WTC11 (cell line): ENCODE measurements around the gene RNGTT. TPM values are rescaled to one million over a fixed set of nuclear protein-coding genes. Genes with fewer than 3 reads are reported as not detected.
A peak's percentile ranks its signal among the peaks of the same experiment; 100 is the strongest.

Experiments
- ATAC-seq: fragments of 200-7000 bp; cut with Tn5 transposase; 2 replicates; pipeline ENCODE4 v1.10.0; 2021; ENCODE audit warnings: mild to moderate bottlenecking, moderate library complexity
- CTCF ChIA-PET: fragments of 300-600 bp; sonication (Branson Sonifier 250); formaldehyde crosslinking; loops from one replicate; lab custom pipeline; 2021; ENCODE audit warnings: antibody characterized with exemption; lab: Charles Lee
- POLR2A ChIA-PET: fragments of 350-600 bp; sonication (Branson Sonifier 250); formaldehyde crosslinking; loops from one replicate; lab custom pipeline; 2021; ENCODE audit warnings: antibody characterized with exemption; lab: Charles Lee
- DNase-seq: peaks from one replicate; pipeline ENCODE4 v3.0.0; 2021; ENCODE audit warnings: low spot score
- H3K27ac Mint-ChIP-seq: 2 replicates; pipeline ENCODE4 v1.8.0; 2021; ENCODE audit warnings: mixed read lengths
- H3K27me3 Mint-ChIP-seq: 2 replicates; pipeline ENCODE4 v1.8.0; 2021; ENCODE audit warnings: low read depth, mild to moderate bottlenecking, moderate library complexity, mixed read lengths
- H3K36me3 Mint-ChIP-seq: 2 replicates; pipeline ENCODE4 v1.8.0; 2021; ENCODE audit warnings: mixed read lengths
- H3K4me1 Mint-ChIP-seq: 2 replicates; pipeline ENCODE4 v1.8.0; 2022; ENCODE audit warnings: mixed read lengths
- H3K4me3 Mint-ChIP-seq: 2 replicates; pipeline ENCODE4 v1.8.0; 2021; ENCODE audit warnings: mild to moderate bottlenecking, moderate library complexity, mixed read lengths
- H3K9me3 Mint-ChIP-seq: 2 replicates; pipeline ENCODE4 v1.8.0; 2021; ENCODE audit warnings: mixed read lengths
- ATF1 ChIP-seq: sonication (generic); formaldehyde crosslinking; IDR thresholded peaks from 2 replicates; pipeline ENCODE4 v1.8.1; 2023; ENCODE audit warnings: mild to moderate bottlenecking, moderate library complexity, missing genetic modification reagents
- EMX1 ChIP-seq: fragments of 250-450 bp; sonication (Bioruptor Pico); IDR thresholded peaks from 2 replicates; pipeline ENCODE4 v1.8.0; 2021; ENCODE audit warnings: mild to moderate bottlenecking
- ESRRA ChIP-seq: sonication (generic); formaldehyde crosslinking; IDR thresholded peaks from 2 replicates; pipeline ENCODE4 v1.8.1; 2022; ENCODE audit warnings: mild to moderate bottlenecking, missing genetic modification reagents, borderline replicate concordance
- ETV6 ChIP-seq: sonication (generic); formaldehyde crosslinking; IDR thresholded peaks from 2 replicates; pipeline ENCODE4 v1.8.1; 2022; ENCODE audit warnings: mild to moderate bottlenecking, missing genetic modification reagents
- FOXK1 ChIP-seq: sonication (generic); formaldehyde crosslinking; IDR thresholded peaks from 2 replicates; pipeline ENCODE4 v1.8.0; 2022; ENCODE audit warnings: mild to moderate bottlenecking, moderate library complexity, missing genetic modification reagents
- HMGA2 ChIP-seq: fragments of 250-450 bp; sonication (Bioruptor Pico); IDR thresholded peaks from 2 replicates; pipeline ENCODE4 v1.4.0; 2021; ENCODE audit warnings: mild to moderate bottlenecking, moderate library complexity
- KAT7 ChIP-seq: sonication (generic); formaldehyde crosslinking; IDR thresholded peaks from 2 replicates; pipeline ENCODE4 v1.8.1; 2023; ENCODE audit warnings: missing genetic modification reagents, mild to moderate bottlenecking, borderline replicate concordance
- NFE2L1 ChIP-seq: sonication (generic); formaldehyde crosslinking; IDR thresholded peaks from 2 replicates; pipeline ENCODE4 v1.8.1; 2023; ENCODE audit warnings: missing genetic modification reagents
- NFYB ChIP-seq: sonication (generic); formaldehyde crosslinking; conservative IDR thresholded peaks from 2 replicates; pipeline ENCODE4 v1.8.0; 2022; ENCODE audit warnings: low read depth, missing genetic modification reagents
- NR1H2 ChIP-seq: sonication (generic); formaldehyde crosslinking; IDR thresholded peaks from 2 replicates; pipeline ENCODE4 v1.9.0; 2021; ENCODE audit warnings: mild to moderate bottlenecking, moderate library complexity, missing genetic modification reagents
- PRRX2 ChIP-seq: fragments of 250-450 bp; sonication (Bioruptor Pico); IDR thresholded peaks from 2 replicates; pipeline ENCODE4 v1.8.0; 2021; ENCODE audit warnings: mild to moderate bottlenecking
- TEAD1 ChIP-seq: sonication (generic); formaldehyde crosslinking; IDR thresholded peaks from 2 replicates; pipeline ENCODE4 v1.8.0; 2022; ENCODE audit warnings: mild to moderate bottlenecking, missing genetic modification reagents
- TEAD4 ChIP-seq: sonication (generic); formaldehyde crosslinking; IDR thresholded peaks from 2 replicates; pipeline ENCODE4 v1.8.0; 2022; ENCODE audit warnings: mild to moderate bottlenecking, missing genetic modification reagents
- TP53 ChIP-seq: sonication (generic); formaldehyde crosslinking; IDR thresholded peaks from 2 replicates; pipeline ENCODE4 v1.8.1; 2023; ENCODE audit warnings: mild to moderate bottlenecking, missing genetic modification reagents
- ZNF263 ChIP-seq: sonication (generic); formaldehyde crosslinking; IDR thresholded peaks from 2 replicates; pipeline ENCODE4 v1.8.1; 2022; ENCODE audit warnings: low read depth, mild to moderate bottlenecking, moderate library complexity, missing genetic modification reagents
- ZNF396 ChIP-seq: fragments of 250-450 bp; sonication (Bioruptor Pico); IDR thresholded peaks from 2 replicates; pipeline ENCODE4 v1.8.0; 2021; ENCODE audit warnings: mild to moderate bottlenecking, moderate library complexity, borderline replicate concordance
- ZNF416 ChIP-seq: fragments of 250-450 bp; sonication (Bioruptor Pico); IDR thresholded peaks from 2 replicates; pipeline ENCODE4 v1.9.0; 2021; ENCODE audit warnings: mild to moderate bottlenecking, inconsistent platforms
- ZNF423 ChIP-seq: fragments of 250-450 bp; sonication (Bioruptor Pico); IDR thresholded peaks from 2 replicates; pipeline ENCODE4 v2.1.2; 2022; ENCODE audit warnings: mild to moderate bottlenecking, moderate library complexity
- total RNA-seq: library from RNA; stranded (reverse); gene quantifications from 3 replicates; pipeline ENCODE4 v1.2.3, GENCODE V29; 2021
- TF ChIP-seq, protein P1 (sequence below): fragments of 250-450 bp; sonication (Bioruptor Pico); IDR thresholded peaks from 2 replicates; pipeline ENCODE4 v1.9.0; 2021; ENCODE audit warnings: moderate library complexity, mild to moderate bottlenecking, inconsistent platforms, borderline replicate concordance
- TF ChIP-seq, protein P2 (sequence below): sonication (generic); formaldehyde crosslinking; IDR thresholded peaks from 2 replicates; pipeline ENCODE4 v1.8.0; 2022; ENCODE audit warnings: mild to moderate bottlenecking, missing genetic modification reagents
- TF ChIP-seq, protein P3 (sequence below): fragments of 200-600 bp; IDR thresholded peaks from 2 replicates; pipeline ENCODE4 v1.8.0; 2022; ENCODE audit warnings: antibody characterized with exemption
- TF ChIP-seq, protein P4 (sequence below): sonication (generic); formaldehyde crosslinking; conservative IDR thresholded peaks from 2 replicates; pipeline ENCODE4 v1.8.1; 2022; ENCODE audit warnings: mild to moderate bottlenecking, missing genetic modification reagents
- TF ChIP-seq, protein P5 (sequence below): sonication (generic); formaldehyde crosslinking; IDR thresholded peaks from 2 replicates; pipeline ENCODE4 v1.8.1; 2023; ENCODE audit warnings: mild to moderate bottlenecking, missing genetic modification reagents, moderate library complexity

Gene RNGTT
- total RNA-seq, 1 experiment from 2014 or later: 20.4 TPM

DNA sequence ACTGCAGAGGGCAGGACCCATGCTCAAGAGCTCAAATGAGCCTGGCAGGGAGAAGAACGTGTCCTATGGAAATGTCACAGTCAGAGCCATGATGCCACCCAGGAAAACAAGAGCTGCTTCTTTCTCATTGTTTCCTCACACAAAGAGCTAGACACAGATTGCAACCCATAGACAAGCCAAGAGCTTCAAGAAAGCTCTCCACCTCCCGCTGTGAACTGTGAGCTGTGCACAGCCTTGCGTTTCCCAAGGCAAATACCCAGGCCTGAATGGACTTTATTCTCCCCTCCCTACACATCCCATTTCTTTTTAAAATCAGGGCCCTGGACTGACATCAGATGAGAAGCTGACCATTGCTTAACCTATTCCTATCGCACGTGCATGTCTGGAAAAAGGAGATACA, 388.8 kb downstream of the RNGTT start (continued):
- TF ChIP-seq NFE2L1 (CRISPR knock-in tag) (no peak), HMGA2 (CRISPR knock-in tag) (no peak), ETV6 (CRISPR knock-in tag) (no peak), NFYB (no peak)
- TF ChIP-seq, protein P1, sequence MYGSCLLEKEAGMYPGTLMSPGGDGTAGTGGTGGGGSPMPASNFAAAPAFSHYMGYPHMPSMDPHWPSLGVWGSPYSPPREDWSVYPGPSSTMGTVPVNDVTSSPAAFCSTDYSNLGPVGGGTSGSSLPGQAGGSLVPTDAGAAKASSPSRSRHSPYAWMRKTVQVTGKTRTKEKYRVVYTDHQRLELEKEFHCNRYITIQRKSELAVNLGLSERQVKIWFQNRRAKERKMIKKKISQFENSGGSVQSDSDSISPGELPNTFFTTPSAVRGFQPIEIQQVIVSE: no peak
- TF ChIP-seq, protein P2, sequence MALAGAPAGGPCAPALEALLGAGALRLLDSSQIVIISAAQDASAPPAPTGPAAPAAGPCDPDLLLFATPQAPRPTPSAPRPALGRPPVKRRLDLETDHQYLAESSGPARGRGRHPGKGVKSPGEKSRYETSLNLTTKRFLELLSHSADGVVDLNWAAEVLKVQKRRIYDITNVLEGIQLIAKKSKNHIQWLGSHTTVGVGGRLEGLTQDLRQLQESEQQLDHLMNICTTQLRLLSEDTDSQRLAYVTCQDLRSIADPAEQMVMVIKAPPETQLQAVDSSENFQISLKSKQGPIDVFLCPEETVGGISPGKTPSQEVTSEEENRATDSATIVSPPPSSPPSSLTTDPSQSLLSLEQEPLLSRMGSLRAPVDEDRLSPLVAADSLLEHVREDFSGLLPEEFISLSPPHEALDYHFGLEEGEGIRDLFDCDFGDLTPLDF (CRISPR knock-in tag): no peak

DNA sequence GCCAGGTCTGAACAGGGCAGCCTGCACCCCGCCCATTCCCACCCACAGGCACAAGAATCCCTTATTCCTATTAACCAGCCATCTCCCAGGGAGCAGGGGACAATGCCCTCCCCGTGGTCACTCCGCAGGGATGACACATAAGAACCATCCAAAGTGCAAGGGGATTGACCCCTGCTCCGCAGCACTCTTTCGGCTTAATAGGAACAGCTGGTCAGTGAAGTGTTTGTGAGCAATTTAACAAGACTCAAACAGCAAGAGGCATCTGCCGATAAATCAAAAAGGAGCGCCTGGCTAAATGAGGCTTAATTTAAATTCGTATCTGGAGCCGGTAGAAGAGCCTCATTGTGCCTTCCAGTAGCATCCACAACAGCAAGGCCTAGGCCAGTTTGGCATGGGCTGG, 389.4 kb downstream of the RNGTT start:
- Mint-ChIP-seq H3K4me3 (no peak overlapping the region), H3K27me3 (no peaks in the 10 kb centered on the region; the same call in 1 of the 2 replicates), H3K27ac (no peak overlapping the region), H3K9me3 (peaks cover 30% of the 10 kb centered on the region), H3K36me3 (peaks cover 15% of the 10 kb centered on the region), H3K4me1 (peaks cover 17% of the 10 kb centered on the region)
- ChIA-PET POLR2A (no interaction called here), CTCF (interaction anchor here (1.4 kb wide), 1 partner anchor 26 kb away, joined by 5 read pairs; no protein-coding TSS in a partner anchor)
- TF ChIP-seq, protein P3, sequence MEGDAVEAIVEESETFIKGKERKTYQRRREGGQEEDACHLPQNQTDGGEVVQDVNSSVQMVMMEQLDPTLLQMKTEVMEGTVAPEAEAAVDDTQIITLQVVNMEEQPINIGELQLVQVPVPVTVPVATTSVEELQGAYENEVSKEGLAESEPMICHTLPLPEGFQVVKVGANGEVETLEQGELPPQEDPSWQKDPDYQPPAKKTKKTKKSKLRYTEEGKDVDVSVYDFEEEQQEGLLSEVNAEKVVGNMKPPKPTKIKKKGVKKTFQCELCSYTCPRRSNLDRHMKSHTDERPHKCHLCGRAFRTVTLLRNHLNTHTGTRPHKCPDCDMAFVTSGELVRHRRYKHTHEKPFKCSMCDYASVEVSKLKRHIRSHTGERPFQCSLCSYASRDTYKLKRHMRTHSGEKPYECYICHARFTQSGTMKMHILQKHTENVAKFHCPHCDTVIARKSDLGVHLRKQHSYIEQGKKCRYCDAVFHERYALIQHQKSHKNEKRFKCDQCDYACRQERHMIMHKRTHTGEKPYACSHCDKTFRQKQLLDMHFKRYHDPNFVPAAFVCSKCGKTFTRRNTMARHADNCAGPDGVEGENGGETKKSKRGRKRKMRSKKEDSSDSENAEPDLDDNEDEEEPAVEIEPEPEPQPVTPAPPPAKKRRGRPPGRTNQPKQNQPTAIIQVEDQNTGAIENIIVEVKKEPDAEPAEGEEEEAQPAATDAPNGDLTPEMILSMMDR: no peak
- TF ChIP-seq, protein P4, sequence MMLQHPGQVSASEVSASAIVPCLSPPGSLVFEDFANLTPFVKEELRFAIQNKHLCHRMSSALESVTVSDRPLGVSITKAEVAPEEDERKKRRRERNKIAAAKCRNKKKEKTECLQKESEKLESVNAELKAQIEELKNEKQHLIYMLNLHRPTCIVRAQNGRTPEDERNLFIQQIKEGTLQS (CRISPR knock-in tag): no peak
- no peak for TF ChIP-seq EMX1 (CRISPR knock-in tag)
- no peak for TF ChIP-seq ZNF416 (CRISPR knock-in tag)
- peak; percentile 85 for TF ChIP-seq ZNF423 (CRISPR knock-in tag)
- TF ChIP-seq ESRRA: no peak
- DNase-seq (no peak), ATAC-seq (peak; percentile 44)

DNA sequence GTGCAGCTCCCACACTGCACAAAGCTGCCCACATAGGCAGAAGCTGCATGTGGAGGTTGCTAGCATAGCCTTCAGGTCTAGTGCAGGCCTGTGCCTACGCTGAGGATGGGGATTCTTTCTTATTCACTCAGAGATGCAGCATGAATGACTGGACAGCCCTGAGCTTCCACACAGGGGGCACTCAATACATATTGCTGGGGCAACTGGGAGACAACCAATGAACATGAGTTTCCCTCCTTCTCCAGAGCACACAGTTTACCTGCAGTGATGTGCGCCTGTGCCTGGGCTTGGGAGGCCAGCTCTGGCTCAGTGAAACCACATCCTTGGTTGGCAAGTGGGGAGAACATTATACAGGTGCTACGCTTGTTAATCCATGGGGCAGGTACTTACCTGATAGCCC, 389.9 kb downstream of the RNGTT start:
- no peaks in the 10 kb centered on the region; the same call in 1 of the 2 replicates for H3K27me3 Mint-ChIP-seq
- H3K9me3 Mint-ChIP-seq: peaks cover 33% of the 10 kb centered on the region
- peaks cover 17% of the 10 kb centered on the region for H3K4me1 Mint-ChIP-seq
- no peak overlapping the region for H3K4me3 Mint-ChIP-seq
- POLR2A ChIA-PET: no interaction called here
- H3K27ac Mint-ChIP-seq: no peak overlapping the region
- peaks cover 17% of the 10 kb centered on the region for H3K36me3 Mint-ChIP-seq
- ATAC-seq (no peak), DNase-seq (no peak)
- CTCF ChIA-PET: interaction anchor here (1.4 kb wide), 1 partner anchor 26 kb away, joined by 5 read pairs; no protein-coding TSS in a partner anchor
- TF ChIP-seq TEAD4 (CRISPR knock-in tag) (no peak), FOXK1 (no peak), TP53 (no peak), KAT7 (no peak), ATF1 (CRISPR knock-in tag) (no peak), TEAD1 (CRISPR knock-in tag) (no peak), NR1H2 (CRISPR knock-in tag) (no peak), ZNF396 (CRISPR knock-in tag) (no peak), NFE2L1 (CRISPR knock-in tag) (no peak), PRRX2 (CRISPR knock-in tag) (no peak), ZNF263 (CRISPR knock-in tag) (no peak)
- TF ChIP-seq, protein P5, sequence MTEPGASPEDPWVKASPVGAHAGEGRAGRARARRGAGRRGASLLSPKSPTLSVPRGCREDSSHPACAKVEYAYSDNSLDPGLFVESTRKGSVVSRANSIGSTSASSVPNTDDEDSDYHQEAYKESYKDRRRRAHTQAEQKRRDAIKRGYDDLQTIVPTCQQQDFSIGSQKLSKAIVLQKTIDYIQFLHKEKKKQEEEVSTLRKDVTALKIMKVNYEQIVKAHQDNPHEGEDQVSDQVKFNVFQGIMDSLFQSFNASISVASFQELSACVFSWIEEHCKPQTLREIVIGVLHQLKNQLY: no peak
- TF ChIP-seq, protein P1: no peak
- TF ChIP-seq, protein P2 (CRISPR knock-in tag): no peak
